ENCODE results near the gene ADGRD1.
"Not testable (repeated sequence)": the region's sequence is repeated elsewhere in the genome, so short reads cannot be mapped to it uniquely, and the experiment has no call there.

ADGRD1 gene

DNA sequence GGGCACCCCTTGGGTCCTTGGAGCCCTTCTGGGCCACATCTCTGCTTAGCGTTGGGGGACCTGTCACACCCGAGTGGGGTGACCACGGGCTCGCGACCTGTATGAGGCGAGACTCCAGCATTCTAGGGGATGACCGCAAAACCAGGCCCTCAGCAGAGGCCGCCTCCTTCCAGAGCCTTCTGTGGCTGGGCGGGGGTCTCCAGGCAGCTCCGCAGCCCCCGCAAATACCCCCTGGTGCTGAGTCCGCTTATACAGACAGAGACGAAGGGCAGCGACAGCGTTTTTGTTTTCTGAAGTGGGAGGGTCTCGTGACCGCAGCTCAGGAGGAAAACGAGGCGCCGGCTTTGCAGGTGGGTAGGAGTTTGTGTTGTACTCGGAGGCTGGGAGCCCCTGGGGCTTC, 116.4 kb downstream of the ADGRD1 start:
- DNase-seq (ENCODE audit: low read depth in 3 of 3, low spot score in 1 of 3) = not testable (repeated sequence)

- not testable (repeated sequence) for DNase-seq (ENCODE audit: low read depth in 3 of 3, low spot score in 1 of 3)
Measured at GRCh38 chr12:131070668-131071067, 117.0 kb downstream of the ADGRD1 start.

GRCh38 chr12:131071234-131071820, 117.6 kb downstream of the ADGRD1 start:
- DNase-seq (ENCODE audit: low read depth in 3 of 3, low spot score in 1 of 3) = not testable (repeated sequence)

DNA sequence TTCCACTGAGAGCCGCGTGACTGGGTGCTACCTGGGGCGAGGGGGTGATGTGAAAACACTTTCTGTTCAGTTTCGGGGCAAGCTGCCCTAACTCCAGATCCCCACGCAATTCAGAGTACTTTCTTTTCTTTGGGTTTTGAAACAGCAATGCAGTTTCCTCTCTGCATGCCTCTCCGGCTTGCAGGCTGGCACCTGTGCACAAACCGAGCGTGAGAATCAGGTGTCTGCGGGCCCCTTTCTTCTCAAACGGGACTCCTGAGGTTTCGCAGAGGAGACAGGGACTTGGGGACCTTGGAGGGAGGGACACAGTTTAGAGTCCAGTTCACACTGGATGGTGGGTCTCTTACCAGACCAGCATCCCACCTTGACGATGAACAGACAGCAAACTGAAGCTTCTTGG, 118.2 kb downstream of the ADGRD1 start:
- not testable (repeated sequence) for DNase-seq (ENCODE audit: low read depth in 3 of 3, low spot score in 1 of 3)

DNA sequence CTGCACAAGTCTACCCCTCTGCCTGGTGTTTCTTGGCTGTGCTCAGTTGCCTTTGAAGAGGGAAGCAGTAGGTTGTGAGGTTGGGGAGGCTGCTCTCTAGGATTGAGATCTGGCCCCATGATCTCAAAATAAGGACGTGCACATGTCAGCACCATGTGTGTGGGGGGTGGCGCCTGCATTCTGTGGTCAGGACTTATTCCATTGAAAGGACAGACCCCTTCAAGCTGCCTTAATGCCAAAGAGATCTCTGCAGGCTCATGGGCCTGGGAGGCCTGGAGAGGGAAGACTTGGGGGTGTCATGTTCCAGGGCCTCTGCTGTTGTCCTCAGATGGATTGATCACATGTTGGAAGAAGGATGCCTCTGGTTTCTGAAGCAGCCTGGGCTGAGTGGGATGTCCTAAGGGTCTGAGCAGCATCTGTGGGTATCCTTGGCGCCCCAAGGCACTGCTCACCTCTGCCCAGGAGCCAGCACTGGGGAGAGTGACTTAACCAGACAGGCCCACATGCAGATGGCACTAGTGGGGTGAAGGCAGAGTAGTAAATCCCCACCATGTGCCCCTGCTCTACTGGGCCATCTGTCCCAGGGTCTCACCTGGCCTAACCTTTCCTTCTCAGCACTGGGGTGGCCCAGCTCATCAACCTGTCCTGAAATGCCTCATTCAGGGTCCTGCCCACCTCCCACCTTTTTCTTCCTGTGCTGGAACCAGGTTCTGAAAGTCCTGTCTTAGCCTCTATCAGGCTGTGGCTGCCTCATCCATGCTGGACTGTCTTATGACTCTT, 118.9 kb downstream of the ADGRD1 start:
- DNase-seq (ENCODE audit: low read depth in 3 of 3, low spot score in 1 of 3) = no peak

GRCh38 chr12:131074221-131075083, 120.7 kb downstream of the ADGRD1 start:
- DNase-seq (ENCODE audit: low read depth in 3 of 3, low spot score in 1 of 3) = no peak

DNA sequence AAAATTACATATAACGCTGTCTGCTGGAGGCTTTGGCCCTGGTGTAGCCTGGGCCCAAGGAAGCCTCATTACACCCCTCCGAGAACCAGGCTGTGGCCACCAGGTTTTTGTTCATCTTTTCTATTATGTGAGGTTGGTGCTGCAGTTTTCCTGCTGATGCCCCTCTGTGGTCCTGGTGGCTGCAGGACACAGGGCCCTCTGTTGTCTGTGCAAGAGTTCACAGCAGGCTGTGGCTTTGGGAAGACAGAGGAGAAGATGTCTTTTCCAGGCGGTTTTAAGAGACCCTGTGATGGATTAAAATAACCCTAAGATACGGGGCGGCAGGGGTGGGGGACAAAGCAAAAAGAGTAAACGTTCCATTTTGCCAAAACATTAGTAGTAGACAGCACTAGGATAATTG, 121.5 kb downstream of the ADGRD1 start:
- no peak for DNase-seq (ENCODE audit: low read depth in 3 of 3, low spot score in 1 of 3)

- no peak for DNase-seq (ENCODE audit: low read depth in 3 of 3, low spot score in 1 of 3)
Measured at GRCh38 chr12:131075611-131076010, 121.9 kb downstream of the ADGRD1 start.

- DNase-seq (ENCODE audit: low read depth in 3 of 3, low spot score in 1 of 3) = no peak
Measured at GRCh38 chr12:131076296-131076695, 122.6 kb downstream of the ADGRD1 start.

DNA sequence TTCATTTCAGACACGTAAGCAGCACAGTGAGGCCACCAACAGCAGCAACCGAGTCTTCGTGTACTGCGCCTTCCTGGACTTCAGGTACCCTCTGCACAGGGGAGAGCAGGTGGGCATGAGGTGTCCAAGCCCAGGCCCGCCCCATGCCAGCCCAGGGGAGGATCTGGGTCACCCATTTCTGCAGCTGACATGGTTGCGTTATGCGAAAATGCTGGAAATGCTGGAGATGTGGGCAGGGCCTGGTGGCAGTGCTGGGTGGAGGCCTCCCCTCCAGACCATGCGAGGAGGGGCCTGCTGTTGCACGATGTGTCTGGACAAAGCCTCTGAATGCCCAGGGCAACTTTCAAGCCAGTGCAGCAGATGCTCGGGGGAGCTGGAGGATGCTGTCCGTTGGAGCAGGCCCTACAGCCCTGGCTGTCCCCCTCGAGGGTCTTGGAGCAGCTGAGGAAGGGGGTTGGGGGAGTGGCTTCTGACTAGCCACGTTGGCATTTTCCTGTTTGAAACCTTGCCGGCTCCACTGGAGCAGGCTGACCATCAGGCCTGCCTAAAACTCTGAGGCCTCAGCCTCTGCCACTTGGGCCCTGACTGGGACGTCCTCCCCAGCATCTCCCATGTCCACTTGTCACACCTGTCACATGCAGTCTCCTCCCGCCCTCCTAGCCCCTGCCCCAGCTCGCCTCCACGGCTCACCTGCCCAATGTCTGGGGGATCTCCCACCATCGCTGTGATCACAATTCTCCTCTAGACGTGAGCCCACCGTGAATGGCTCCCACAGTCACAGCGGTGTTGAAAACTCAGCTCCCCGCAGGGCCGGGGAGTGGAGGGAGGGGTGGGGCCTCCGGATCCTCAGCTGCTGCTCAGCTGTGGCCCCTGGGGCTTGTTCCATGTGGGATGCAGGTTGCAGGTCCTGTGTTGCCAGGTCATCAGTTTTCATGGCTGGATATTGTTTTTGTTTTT, 123.4 kb downstream of the ADGRD1 start:
- DNase-seq (ENCODE audit: low read depth in 3 of 3, low spot score in 1 of 3) = no peak

DNA sequence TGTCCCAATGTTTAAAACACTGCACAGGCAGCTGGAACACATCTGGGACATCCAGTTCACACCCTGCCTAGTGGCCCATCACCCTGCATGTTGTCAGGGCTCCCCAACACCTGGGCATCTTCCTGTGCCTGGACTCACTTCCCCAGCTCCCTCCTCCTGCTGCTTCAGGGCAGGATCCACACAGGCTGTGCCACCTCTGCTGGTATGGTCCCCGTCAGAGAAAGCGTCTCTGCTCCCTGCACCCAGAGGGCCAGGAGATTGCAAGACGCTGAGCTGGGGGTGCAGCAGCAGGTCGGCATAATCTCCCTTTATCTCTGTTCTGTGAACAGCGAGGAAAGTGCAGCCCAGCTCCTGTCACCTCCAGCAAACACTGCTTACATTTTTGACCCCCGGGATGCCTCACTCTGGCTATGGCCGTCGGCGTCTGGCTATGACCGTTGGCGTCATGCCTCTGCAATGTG, 124.3 kb downstream of the ADGRD1 start:
- DNase-seq (ENCODE audit: low read depth in 3 of 3, low spot score in 1 of 3) = no peak

GRCh38 chr12:131082290-131083194, 128.8 kb downstream of the ADGRD1 start:
- no peak for DNase-seq (ENCODE audit: low read depth in 3 of 3, low spot score in 1 of 3)

- no peak for DNase-seq (ENCODE audit: low read depth in 3 of 3, low spot score in 1 of 3)
Measured at GRCh38 chr12:131084341-131085011, 130.8 kb downstream of the ADGRD1 start.

DNA sequence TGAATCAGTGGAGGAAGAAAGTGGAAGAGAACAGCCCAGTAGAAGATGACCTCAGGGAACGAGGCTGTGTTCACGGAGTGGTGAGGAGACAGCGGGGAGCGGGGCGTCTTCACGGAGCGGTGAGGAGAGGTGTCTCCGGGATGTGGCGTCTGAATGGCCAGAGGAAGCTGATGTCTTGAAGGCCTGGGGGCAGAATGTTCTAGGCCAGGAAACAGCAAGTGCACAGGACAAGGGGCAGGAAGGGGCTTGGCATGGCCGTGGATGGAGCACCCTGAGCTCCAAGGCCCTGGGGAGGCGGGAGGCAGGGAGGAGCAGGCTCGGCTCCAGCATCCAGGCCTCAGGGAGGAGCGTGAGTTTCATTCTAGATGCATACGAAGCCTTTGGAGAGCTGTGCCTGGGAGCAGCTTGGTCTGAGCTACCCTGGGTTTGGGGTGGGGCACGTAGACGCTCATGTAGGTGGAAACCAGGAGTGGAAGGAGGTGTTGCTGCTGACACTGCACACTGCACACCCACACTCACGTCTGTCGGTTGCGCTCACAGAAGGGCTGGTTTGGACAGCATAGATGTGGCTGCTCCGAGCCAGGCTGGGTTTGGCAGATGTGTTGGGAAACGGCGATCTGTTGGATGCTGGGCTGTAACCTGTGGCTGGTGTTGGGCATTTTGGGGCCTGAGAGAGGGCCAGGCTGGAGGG, 131.6 kb downstream of the ADGRD1 start:
- no peak for DNase-seq (ENCODE audit: low read depth in 3 of 3, low spot score in 1 of 3)

GRCh38 chr12:131085816-131086591, 132.3 kb downstream of the ADGRD1 start:
- no peak for DNase-seq (ENCODE audit: low read depth in 3 of 3, low spot score in 1 of 3)

DNA sequence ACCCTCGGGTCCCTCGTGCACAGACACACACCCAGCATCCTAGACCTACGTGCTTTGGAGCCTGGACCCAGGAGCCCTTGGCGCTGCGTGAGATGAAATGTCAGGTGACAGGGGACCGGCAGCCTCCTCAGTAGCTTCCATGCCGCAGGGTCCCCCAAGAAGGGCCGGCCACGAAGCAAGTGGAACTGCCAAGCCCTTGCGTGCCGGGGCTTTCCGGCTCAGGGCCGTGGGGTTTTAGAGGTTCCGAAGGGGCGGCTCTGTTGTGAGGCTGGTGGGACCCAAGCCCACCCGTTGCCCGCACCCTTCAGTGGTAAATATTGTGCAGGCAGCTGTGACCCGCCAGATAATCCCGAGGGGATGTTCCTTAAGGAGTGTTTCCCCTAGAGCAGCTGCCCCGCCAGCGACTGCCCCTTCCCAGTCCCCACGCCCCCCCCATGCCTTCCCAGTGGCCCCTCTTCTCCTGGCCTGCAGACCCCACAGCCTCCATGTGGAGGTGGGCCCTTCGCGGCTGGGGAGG, 133.7 kb downstream of the ADGRD1 start:
- DNase-seq (ENCODE audit: low read depth in 3 of 3, low spot score in 1 of 3) = no peak

GRCh38 chr12:131087991-131088700, 134.4 kb downstream of the ADGRD1 start:
- no peak for DNase-seq (ENCODE audit: low read depth in 3 of 3, low spot score in 1 of 3)

Measured in stimulated activated CD4-positive, alpha-beta T cell treated with anti-CD3 and anti-CD28 coated beads, TNF-alpha, amount 100 ng/mL, for 1 hour (primary cell).